Stimulated activated naive CD8-positive, alpha-beta T cell treated with anti-CD3 and anti-CD28 coated beads, Interleukin-15, Interleukin-2, amounts not matched to agents 100 U/mL and 50 U/mL, for 24 hours (primary cell): ENCODE results near the gene NDUFS2.

ENCODE experiments used
- ATAC-seq: fragments of 150-1000 bp; cut with Tn5 transposase; one replicate; pipeline ENCODE4 v1.10.0; 2021
- DNase-seq: peaks from one replicate; pipeline ENCODE4 v3.0.0; 2021

NDUFS2 gene

GRCh38 chr1:161196111-161196510 is 6.1 kb upstream of the NDUFS2 start:
- no peak for ATAC-seq
- no peak for DNase-seq

GRCh38 chr1:161196521-161197451 is 5.4 kb upstream of the NDUFS2 start:
- DNase-seq (no peak), ATAC-seq (no peak)

GRCh38 chr1:161197560-161198193 is 4.5 kb upstream of the NDUFS2 start:
- DNase-seq, result no peak
- ATAC-seq, result no peak

- ATAC-seq (no peak), DNase-seq (no peak)
Measured at GRCh38 chr1:161198194-161198896, 3.8 kb upstream of the NDUFS2 start.

- ATAC-seq, result no peak
- DNase-seq, result no peak
Measured at GRCh38 chr1:161198897-161199431, 3.2 kb upstream of the NDUFS2 start, which contains the start of gene ADAMTS4. Gene ADAMTS4 (minus strand): TSS chr1:161199054. CDS start chr1:161198627, 427 bp downstream.

GRCh38 chr1:161199506-161200139 is 2.5 kb upstream of the NDUFS2 start:
- ATAC-seq, result no peak
- DNase-seq, result no peak

GRCh38 chr1:161200421-161200991 is 1.7 kb upstream of the NDUFS2 start:
- DNase-seq (no peak), ATAC-seq (no peak)

GRCh38 chr1:161200992-161201835 is 953 bp upstream of the NDUFS2 start:
- no peak for DNase-seq

GRCh38 chr1:161206411-161207140 is 4.4 kb downstream of the NDUFS2 start:
- ATAC-seq (no peak), DNase-seq (no peak)

More at GRCh38 chr1:161200992-161201835, 953 bp upstream of the NDUFS2 start:
- ATAC-seq, result no peak

GRCh38 chr1:161207173-161207572 is 5.0 kb downstream of the NDUFS2 start:
- DNase-seq (no peak), ATAC-seq (no peak)

GRCh38 chr1:161209790-161210409 is 7.7 kb downstream of the NDUFS2 start:
- peak; percentile 90 for ATAC-seq
- peak; percentile 81 for DNase-seq

GRCh38 chr1:161214369-161214768 is 12.2 kb downstream of the NDUFS2 start:
- no peak for DNase-seq
- ATAC-seq, result no peak

- ATAC-seq, result no peak
Measured at GRCh38 chr1:161215076-161215475, 12.9 kb downstream of the NDUFS2 start, which contains the start of gene FCER1G. Gene FCER1G (plus strand): TSS chr1:161215295. CDS start chr1:161215322, 27 bp downstream.

GRCh38 chr1:161216945-161217712 is 15.0 kb downstream of the NDUFS2 start:
- DNase-seq, result no peak
- ATAC-seq, result peak; percentile 77

More at GRCh38 chr1:161215076-161215475, 12.9 kb downstream of the NDUFS2 start, which contains the start of gene FCER1G:
- no peak for DNase-seq

GRCh38 chr1:161217831-161218230 is 15.7 kb downstream of the NDUFS2 start:
- DNase-seq, result no peak
- ATAC-seq, result no peak

- ATAC-seq, result no peak
- DNase-seq, result no peak
Measured at GRCh38 chr1:161218301-161219077, 16.3 kb downstream of the NDUFS2 start.

- ATAC-seq (no peak), DNase-seq (no peak)
Measured at GRCh38 chr1:161219078-161219892, 17.1 kb downstream of the NDUFS2 start.
